Measurements from ENCODE around the gene PANK2.
"Not testable (repeated sequence)": the region's sequence is repeated elsewhere in the genome, so short reads cannot be mapped to it uniquely, and the experiment has no call there.

PANK2 gene

GRCh38 chr20:3971145-3971544 is 82.0 kb downstream of the PANK2 start:
- DNase-seq, result no peak
- H3K9me3 ChIP-seq, result no peaks in the 10 kb centered on the region
- H3K36me3 ChIP-seq, result no peaks in the 10 kb centered on the region
- H3K4me3 ChIP-seq (ENCODE audit: low read depth, low read length), result no peak overlapping the region
- H3K4me1 ChIP-seq, result no peaks in the 10 kb centered on the region
- H3K27me3 ChIP-seq, result no peaks in the 10 kb centered on the region
- TF ChIP-seq CTCF (IDR thresholded peaks at IDR 0.05; ENCODE audit: low read depth, low read length), result no peak

GRCh38 chr20:3972161-3972560 is 83.0 kb downstream of the PANK2 start:
- no peaks in the 10 kb centered on the region for H3K27me3 ChIP-seq
- H3K36me3 ChIP-seq, result no peaks in the 10 kb centered on the region
- no peak for TF ChIP-seq CTCF (IDR thresholded peaks at IDR 0.05; ENCODE audit: low read depth, low read length)
- no peaks in the 10 kb centered on the region for H3K4me1 ChIP-seq
- no peaks in the 10 kb centered on the region for H3K9me3 ChIP-seq
- no peak for DNase-seq
- H3K4me3 ChIP-seq (ENCODE audit: low read depth, low read length), result no peak overlapping the region

GRCh38 chr20:3972631-3973030 is 83.4 kb downstream of the PANK2 start:
- H3K9me3 ChIP-seq; H3K27me3 ChIP-seq; DNase-seq; H3K36me3 ChIP-seq; H3K4me3 ChIP-seq (ENCODE audit: low read depth, low read length); H3K4me1 ChIP-seq: not testable (repeated sequence)

GRCh38 chr20:3973705-3974104 is 84.5 kb downstream of the PANK2 start:
- Histone ChIP-seq H3K4me1 (no peaks in the 10 kb centered on the region), H3K4me3 (ENCODE audit: low read depth, low read length) (no peak overlapping the region)
- no peak for TF ChIP-seq CTCF (IDR thresholded peaks at IDR 0.05; ENCODE audit: low read depth, low read length)

GRCh38 chr20:3976511-3976910 is 87.3 kb downstream of the PANK2 start:
- Histone ChIP-seq H3K9me3 (no peaks in the 10 kb centered on the region), H3K27me3 (no peaks in the 10 kb centered on the region), H3K4me1 (no peaks in the 10 kb centered on the region), H3K4me3 (ENCODE audit: low read depth, low read length) (no peak overlapping the region), H3K36me3 (no peaks in the 10 kb centered on the region)
- TF ChIP-seq CTCF (IDR thresholded peaks at IDR 0.05; ENCODE audit: low read depth, low read length), result no peak
- no peak for DNase-seq

More at GRCh38 chr20:3973705-3974104, 84.5 kb downstream of the PANK2 start:
- H3K36me3 ChIP-seq, result no peaks in the 10 kb centered on the region
- DNase-seq, result no peak
- no peaks in the 10 kb centered on the region for H3K27me3 ChIP-seq
- H3K9me3 ChIP-seq, result no peaks in the 10 kb centered on the region
